Measurements from ENCODE around the gene ZNF337. TPM values are rescaled to one million over a fixed set of nuclear protein-coding genes. Genes with fewer than 3 reads are reported as not detected.

Gene ZNF337
- total and polyA plus RNA-seq, 4 donors, result 2.4 to 22.8 (median 17.7) TPM

- no peaks in the 10 kb centered on the region for H3K27me3 ChIP-seq (ENCODE audit: control insufficient read depth in 1 of 2, insufficient read depth in 2 of 2, low read length in 1 of 2)
- no peaks in the 10 kb centered on the region for H3K4me1 ChIP-seq (ENCODE audit: control insufficient read depth in 1 of 2, insufficient read depth in 2 of 2, low read length in 2 of 2)
- no peak overlapping the region for H3K4me3 ChIP-seq (ENCODE audit: low read length in 2 of 2)
- H3K36me3 ChIP-seq (ENCODE audit: control insufficient read depth in 1 of 2, insufficient read depth in 2 of 2, low read length in 1 of 2), result no peaks in the 10 kb centered on the region
- DNase-seq (no peak), ATAC-seq (ENCODE audit: low FRiP score) (no peak)
- intact Hi-C loops (cut with DNase I), result no loop called here
- no peaks in the 10 kb centered on the region for H3K9me3 ChIP-seq (ENCODE audit: control insufficient read depth, low read length)
- H3K27ac ChIP-seq (ENCODE audit: low read depth in 1 of 2, low read length in 2 of 2), result no peak overlapping the region
- 70 to 73% methylated on average over 9 of the region's 9 CpGs for WGBS, 2 donors
Measured at GRCh38 chr20:25626779-25627178, 69.9 kb downstream of the ZNF337 start.

- no peaks in the 10 kb centered on the region for H3K36me3 ChIP-seq (ENCODE audit: control insufficient read depth in 1 of 2, insufficient read depth in 2 of 2, low read length in 1 of 2)
- DNase-seq (no peak), ATAC-seq (ENCODE audit: low FRiP score) (no peak)
- H3K4me1 ChIP-seq (ENCODE audit: control insufficient read depth in 1 of 2, insufficient read depth in 2 of 2, low read length in 2 of 2), result no peaks in the 10 kb centered on the region
- H3K4me3 ChIP-seq (ENCODE audit: low read length in 2 of 2), result peak overlapping the region; percentile 8 to 46
- H3K9me3 ChIP-seq (ENCODE audit: control insufficient read depth, low read length), result no peaks in the 10 kb centered on the region
- H3K27me3 ChIP-seq (ENCODE audit: control insufficient read depth in 1 of 2, insufficient read depth in 2 of 2, low read length in 1 of 2), result no peaks in the 10 kb centered on the region
- peak overlapping the region in 1 of 2 donors; percentile 57 for H3K27ac ChIP-seq (ENCODE audit: low read depth in 1 of 2, low read length in 2 of 2)
- intact Hi-C loops (cut with DNase I), result loop anchor here (5.0 kb wide), 4 partner anchors 37 to 117 kb away; partner anchors contain the start of genes NINL (in 1 of the 2) and ZNF337 (in 1 of the 2)
- 36 to 41% methylated on average over 17 of the region's 17 CpGs for WGBS, 2 donors
Measured at GRCh38 chr20:25624500-25624939, 72.1 kb downstream of the ZNF337 start.

Other genes with a start within 250 kb of the ZNF337 start
- 10 to 100 TPM in 1 of 2 donors, 1 to 10 TPM in 1; 9.1 to 16.7 TPM for gene NINL, start 111.3 kb downstream of the ZNF337 start, total RNA-seq
- gene NINL, start 111.3 kb downstream of the ZNF337 start, polyA plus RNA-seq, result 10 to 100 TPM in 1 of 2 donors, 1 to 10 TPM in 1; 6.0 to 28.3 TPM
- gene NANP, start 72.8 kb downstream of the ZNF337 start, total RNA-seq, result 1 to 10 TPM; 5.0 to 5.6 TPM
- 1 to 10 TPM; 1.6 to 1.9 TPM for gene NANP, start 72.8 kb downstream of the ZNF337 start, polyA plus RNA-seq

All from aorta (tissue), 5 donors.